Measurements from ENCODE around the gene IL17F. TPM values are rescaled to one million over a fixed set of nuclear protein-coding genes. Genes with fewer than 3 reads are reported as not detected.

IL17F gene
- total RNA-seq, 1 experiment from 2014 or later = not detected

GRCh38 chr6:52191824-52192223, 52.5 kb downstream of the IL17F start:
- Mint-ChIP-seq H3K9me3 (ENCODE audit: low read depth, unreplicated experiment) (no peaks in the 10 kb centered on the region), H3K36me3 (ENCODE audit: insufficient read depth, unreplicated experiment) (no peaks in the 10 kb centered on the region)
- no TSS peak for BruUV-seq (replicated peaks)

GRCh38 chr6:52190409-52190808, 53.9 kb downstream of the IL17F start:
- no peak for TF ChIP-seq CTCF (IDR thresholded peaks at IDR 0.05; ENCODE audit: unreplicated experiment)
- DNase-seq = no peak
- H3K27me3 Mint-ChIP-seq (ENCODE audit: unreplicated experiment) = peaks cover 59% of the 10 kb centered on the region
- no TSS peak for BruUV-seq (replicated peaks)
- intact Hi-C loops (cut with micrococcal nuclease; ENCODE audit: unreplicated experiment) = no loop called here
- H3K4me3 Mint-ChIP-seq (ENCODE audit: low read depth, unreplicated experiment) = no peak overlapping the region
- H3K4me1 Mint-ChIP-seq (ENCODE audit: low read depth, unreplicated experiment) = no peaks in the 10 kb centered on the region
- CTCF ChIA-PET = no interaction called here
- no peaks in the 10 kb centered on the region for H3K9me3 Mint-ChIP-seq (ENCODE audit: low read depth, unreplicated experiment)
- no peaks in the 10 kb centered on the region for H3K36me3 Mint-ChIP-seq (ENCODE audit: insufficient read depth, unreplicated experiment)
- no peak overlapping the region for H3K27ac Mint-ChIP-seq (ENCODE audit: unreplicated experiment)

More at GRCh38 chr6:52191824-52192223, 52.5 kb downstream of the IL17F start:
- intact Hi-C loops (cut with micrococcal nuclease; ENCODE audit: unreplicated experiment) = no loop called here
- no peak overlapping the region for H3K27ac Mint-ChIP-seq (ENCODE audit: unreplicated experiment)
- TF ChIP-seq CTCF (IDR thresholded peaks at IDR 0.05; ENCODE audit: unreplicated experiment) = no peak
- peaks cover 46% of the 10 kb centered on the region for H3K27me3 Mint-ChIP-seq (ENCODE audit: unreplicated experiment)
- no peak for DNase-seq
- CTCF ChIA-PET = no interaction called here
- no peaks in the 10 kb centered on the region for H3K4me1 Mint-ChIP-seq (ENCODE audit: low read depth, unreplicated experiment)
- H3K4me3 Mint-ChIP-seq (ENCODE audit: low read depth, unreplicated experiment) = no peak overlapping the region

GRCh38 chr6:52189974-52190373, 54.3 kb downstream of the IL17F start:
- peaks cover 63% of the 10 kb centered on the region for H3K27me3 Mint-ChIP-seq (ENCODE audit: unreplicated experiment)
- no peaks in the 10 kb centered on the region for H3K4me1 Mint-ChIP-seq (ENCODE audit: low read depth, unreplicated experiment)
- no peaks in the 10 kb centered on the region for H3K36me3 Mint-ChIP-seq (ENCODE audit: insufficient read depth, unreplicated experiment)
- H3K4me3 Mint-ChIP-seq (ENCODE audit: low read depth, unreplicated experiment) = no peak overlapping the region
- H3K27ac Mint-ChIP-seq (ENCODE audit: unreplicated experiment) = no peak overlapping the region
- no TSS peak for BruUV-seq (replicated peaks)
- intact Hi-C loops (cut with micrococcal nuclease; ENCODE audit: unreplicated experiment) = no loop called here
- H3K9me3 Mint-ChIP-seq (ENCODE audit: low read depth, unreplicated experiment) = no peaks in the 10 kb centered on the region
- no peak for TF ChIP-seq CTCF (IDR thresholded peaks at IDR 0.05; ENCODE audit: unreplicated experiment)
- no peak for DNase-seq
- CTCF ChIA-PET = no interaction called here

GRCh38 chr6:52187098-52187497, 57.2 kb downstream of the IL17F start:
- H3K9me3 Mint-ChIP-seq (ENCODE audit: low read depth, unreplicated experiment) = no peaks in the 10 kb centered on the region

More at GRCh38 chr6:52187098-52187497, 57.2 kb downstream of the IL17F start:
- peaks cover 83% of the 10 kb centered on the region for H3K27me3 Mint-ChIP-seq (ENCODE audit: unreplicated experiment)
- DNase-seq = no peak
- no peak overlapping the region for H3K27ac Mint-ChIP-seq (ENCODE audit: unreplicated experiment)
- no peak overlapping the region for H3K4me3 Mint-ChIP-seq (ENCODE audit: low read depth, unreplicated experiment)
- no TSS peak for BruUV-seq (replicated peaks)
- CTCF ChIA-PET = no interaction called here
- no peak for TF ChIP-seq CTCF (IDR thresholded peaks at IDR 0.05; ENCODE audit: unreplicated experiment)
- H3K4me1 Mint-ChIP-seq (ENCODE audit: low read depth, unreplicated experiment) = no peaks in the 10 kb centered on the region
- no peaks in the 10 kb centered on the region for H3K36me3 Mint-ChIP-seq (ENCODE audit: insufficient read depth, unreplicated experiment)
- intact Hi-C loops (cut with micrococcal nuclease; ENCODE audit: unreplicated experiment) = no loop called here

Other genes with a start within 250 kb of the IL17F start
- gene PKHD1, start 156.9 kb downstream of the IL17F start, total RNA-seq (2022) = 23.7 and 25.2 TPM in 2 replicates
- not detected in 2 replicates for gene IL17A, start 58.1 kb downstream of the IL17F start, total RNA-seq (2022)
- 116 and 117 TPM in 2 replicates for gene MCM3, start 40.2 kb upstream of the IL17F start, total RNA-seq (2022)
- gene PAQR8, start 117.7 kb upstream of the IL17F start, total RNA-seq (2022) = 16.1 and 16.3 TPM in 2 replicates
- 18.1 and 25.6 TPM in 2 replicates for gene EFHC1, start 175.8 kb upstream of the IL17F start, total RNA-seq (2022)